HepG2 (cell line): ENCODE measurements around the gene IGLON5. TPM values are rescaled to one million over a fixed set of nuclear protein-coding genes. Genes with fewer than 3 reads are reported as not detected.

Experiments
- ARHGAP35 ChIP-seq: sonication (generic); formaldehyde crosslinking; IDR thresholded peaks from 2 replicates; pipeline ENCODE4 v1.9.0; 2022; ENCODE audit warnings: mild to moderate bottlenecking, inconsistent platforms, moderate library complexity, missing genetic modification reagents, borderline replicate concordance
- ATF7-NPFF ChIP-seq: sonication (generic); formaldehyde crosslinking; IDR thresholded peaks from 2 replicates; pipeline ENCODE4 v1.8.1; 2023; ENCODE audit warnings: mild to moderate bottlenecking, low read depth, missing genetic modification reagents, moderate library complexity
- CCAR2 ChIP-seq: fragments of 200-400 bp; formaldehyde crosslinking; optimal IDR thresholded peaks from 2 replicates; pipeline ENCODE3; 2018; ENCODE audit warnings: low read depth, mild to moderate bottlenecking, low read length, moderate library complexity
- FOXC1 ChIP-seq: sonication (generic); formaldehyde crosslinking; IDR thresholded peaks from 2 replicates; pipeline ENCODE4 v1.8.0; 2022; ENCODE audit warnings: mild to moderate bottlenecking, missing genetic modification reagents, borderline replicate concordance
- FOXJ3 ChIP-seq: sonication (generic); formaldehyde crosslinking; IDR thresholded peaks from 2 replicates; pipeline ENCODE4 v1.4.0; 2020; ENCODE audit warnings: missing genetic modification reagents, mild to moderate bottlenecking, borderline replicate concordance
- FOXP1 ChIP-seq, 2 experiments: fragments of 450-650 bp in 1 of 2; IDR thresholded peaks; 2 replicates each; pipeline ENCODE4 v1.6.1; 2017 to 2018; ENCODE audit warnings: antibody characterized with exemption in 1 of 2
- GATAD2A ChIP-seq: IDR thresholded peaks from 2 replicates; pipeline ENCODE4 v1.6.1; 2016
- HNRNPLL ChIP-seq: fragments of 200-400 bp; formaldehyde crosslinking; IDR thresholded peaks from 2 replicates; pipeline ENCODE4 v1.6.1; 2017; ENCODE audit warnings: mild to moderate bottlenecking, low read depth, low read length; ENCODE audit not compliant: poor library complexity, severe bottlenecking
- KAT2B ChIP-seq: fragments of 150-350 bp; IDR thresholded peaks from 2 replicates; pipeline ENCODE4 v1.6.1; 2014; ENCODE audit warnings: low read depth, low read length, borderline replicate concordance
- PRMT3 ChIP-seq: sonication (generic); formaldehyde crosslinking; IDR thresholded peaks from 2 replicates; pipeline ENCODE4 v1.8.1; 2022; ENCODE audit warnings: low read depth, mild to moderate bottlenecking, moderate library complexity, missing genetic modification reagents, borderline replicate concordance
- RFXANK ChIP-seq: IDR thresholded peaks from 2 replicates; pipeline ENCODE4 v1.6.1; 2016
- SALL2 ChIP-seq: sonication (generic); formaldehyde crosslinking; IDR thresholded peaks from 2 replicates; pipeline ENCODE4 v1.8.1; 2023; ENCODE audit warnings: mild to moderate bottlenecking, missing genetic modification reagents, inconsistent platforms
- TMF1 ChIP-seq: sonication (generic); formaldehyde crosslinking; IDR thresholded peaks from 2 replicates; pipeline ENCODE4 v1.8.1; 2022; ENCODE audit warnings: low read depth, missing genetic modification reagents
- U2AF2 ChIP-seq: fragments of 200-400 bp; formaldehyde crosslinking; IDR thresholded peaks from 2 replicates; pipeline ENCODE4 v1.6.1; 2017; ENCODE audit warnings: low read depth, mild to moderate bottlenecking, low read length
- ZBTB7B ChIP-seq: sonication (generic); formaldehyde crosslinking; IDR thresholded peaks from 2 replicates; pipeline ENCODE4 v1.4.0; 2020; ENCODE audit warnings: missing genetic modification reagents
- ZGPAT ChIP-seq: IDR thresholded peaks from 2 replicates; pipeline ENCODE4 v1.6.1; 2016; ENCODE audit warnings: mild to moderate bottlenecking
- ZNF260 ChIP-seq: sonication (generic); formaldehyde crosslinking; IDR thresholded peaks from 2 replicates; pipeline ENCODE4 v1.4.0; 2020; ENCODE audit warnings: missing genetic modification reagents, low read depth, mild to moderate bottlenecking, borderline replicate concordance
- ZNF468 ChIP-seq: sonication (generic); formaldehyde crosslinking; IDR thresholded peaks from 2 replicates; pipeline ENCODE4 v1.8.0; 2022; ENCODE audit warnings: mild to moderate bottlenecking, moderate library complexity, missing genetic modification reagents
- ZNF501 ChIP-seq: sonication (generic); formaldehyde crosslinking; IDR thresholded peaks from 2 replicates; pipeline ENCODE4 v1.5.1; 2020; ENCODE audit warnings: mild to moderate bottlenecking, moderate library complexity, missing genetic modification reagents
- ZNF558 ChIP-seq: sonication (generic); formaldehyde crosslinking; IDR thresholded peaks from 2 replicates; pipeline ENCODE4 v1.9.0; 2022; ENCODE audit warnings: mild to moderate bottlenecking, missing genetic modification reagents, borderline replicate concordance
- ZNF562 ChIP-seq: sonication (generic); formaldehyde crosslinking; IDR thresholded peaks from 2 replicates; pipeline ENCODE4 v1.8.0; 2022; ENCODE audit warnings: missing genetic modification reagents, borderline replicate concordance
- ZNF574 ChIP-seq: sonication (generic); formaldehyde crosslinking; IDR thresholded peaks from 2 replicates; pipeline ENCODE4 v1.4.0; 2020; ENCODE audit warnings: missing genetic modification reagents
- ZNF770 ChIP-seq: sonication (generic); formaldehyde crosslinking; IDR thresholded peaks from 2 replicates; pipeline ENCODE4 v1.5.0; 2020; ENCODE audit warnings: mild to moderate bottlenecking, missing genetic modification reagents
- ZNF777 ChIP-seq: sonication (generic); formaldehyde crosslinking; IDR thresholded peaks from 2 replicates; pipeline ENCODE4 v1.4.0; 2020; ENCODE audit warnings: missing genetic modification reagents
- polyA plus RNA-seq, 8 experiments: library from polyadenylated mRNA; depleted of rRNA in 3 of 8; stranded (reverse) in 7 of 8; unstranded in 1 of 8; fragments of >200 nt; fragmentation: Illumina TruSeq in 4 of 8; extraction: Trizol in 4 of 8; gene quantifications; 2 replicates each; pipeline versions ENCODE4 v1.2.1 to v1.2.3, GENCODE V29; 2011 to 2016; ENCODE audit warnings: low read depth in 4 of 8, missing spikeins in 1 of 8, mixed read lengths in 1 of 8; ENCODE audit not compliant: insufficient read depth in 1 of 8
- total RNA-seq, 5 experiments: library from RNA; depleted of rRNA; stranded (reverse); fragments of >200 nt; fragmentation: Illumina TruSeq; extraction: Trizol; gene quantifications; 2 replicates each; pipeline ENCODE4 v1.2.3, GENCODE V29; 2016; ENCODE audit warnings: low read depth in 1 of 5

Gene IGLON5
- total and polyA plus RNA-seq, 2 of the 13 experiments (the other 11 are each of a cell fraction or from before 2014, with no cell fraction given): 0.04 to 5.7 TPM

GRCh38 chr19:51366389-51367254, 55.2 kb downstream of the IGLON5 start (continued):
- TF ChIP-seq ZNF574 (CRISPR knock-in tag): peak; percentile 6; the same call in 1 of the 2 replicates
- TF ChIP-seq ZNF501 (CRISPR knock-in tag): no peak; the same call in 1 of the 2 replicates
- no peak for TF ChIP-seq FOXJ3 (CRISPR knock-in tag)
- peak; percentile 76; the same call in 1 of the 2 replicates for TF ChIP-seq ATF7-NPFF (CRISPR knock-in tag)
- no peak for TF ChIP-seq ZNF558
- TF ChIP-seq ZGPAT (CRISPR knock-in tag): no peak
- no peak for TF ChIP-seq ZBTB7B
- no peak for TF ChIP-seq ZNF260
- no peak for TF ChIP-seq GATAD2A (CRISPR knock-in tag)
- no peak for TF ChIP-seq FOXP1 (IDR thresholded peaks at IDR 0.05)
- no peak for TF ChIP-seq FOXP1 (CRISPR knock-in tag; IDR thresholded peaks at IDR 0.05)
- TF ChIP-seq HNRNPLL: peak; percentile 3
- no peak for TF ChIP-seq PRMT3 (CRISPR knock-in tag)
- no peak; the same call in 1 of the 2 replicates for TF ChIP-seq SALL2 (CRISPR knock-in tag)
- TF ChIP-seq ZNF777 (CRISPR knock-in tag): no peak
- no peak for TF ChIP-seq FOXC1 (CRISPR knock-in tag)
- no peak for TF ChIP-seq ARHGAP35 (CRISPR knock-in tag)
- TF ChIP-seq U2AF2: no peak
- TF ChIP-seq KAT2B: no peak
- no peak for TF ChIP-seq ZNF468 (CRISPR knock-in tag)
- no peak; the same call in 1 of the 2 replicates for TF ChIP-seq TMF1
- no peak for TF ChIP-seq ZNF562
- TF ChIP-seq RFXANK (CRISPR knock-in tag): no peak
- TF ChIP-seq CCAR2: peak; percentile 92
- TF ChIP-seq ZNF770 (CRISPR knock-in tag): no peak
